GM18909 (cell line): ENCODE results near the gene UBN1.
"Not testable (repeated sequence)": the region's sequence is repeated elsewhere in the genome, so short reads cannot be mapped to it uniquely, and the experiment has no call there.

Source experiments
- ATAC-seq: cut with Tn5 transposase; IDR thresholded peaks from one replicate; pipeline ENCODE4 v1.9.1; 2021; ENCODE audit warnings: mild to moderate bottlenecking; ENCODE audit not compliant: unreplicated experiment, poor library complexity

Gene UBN1

DNA sequence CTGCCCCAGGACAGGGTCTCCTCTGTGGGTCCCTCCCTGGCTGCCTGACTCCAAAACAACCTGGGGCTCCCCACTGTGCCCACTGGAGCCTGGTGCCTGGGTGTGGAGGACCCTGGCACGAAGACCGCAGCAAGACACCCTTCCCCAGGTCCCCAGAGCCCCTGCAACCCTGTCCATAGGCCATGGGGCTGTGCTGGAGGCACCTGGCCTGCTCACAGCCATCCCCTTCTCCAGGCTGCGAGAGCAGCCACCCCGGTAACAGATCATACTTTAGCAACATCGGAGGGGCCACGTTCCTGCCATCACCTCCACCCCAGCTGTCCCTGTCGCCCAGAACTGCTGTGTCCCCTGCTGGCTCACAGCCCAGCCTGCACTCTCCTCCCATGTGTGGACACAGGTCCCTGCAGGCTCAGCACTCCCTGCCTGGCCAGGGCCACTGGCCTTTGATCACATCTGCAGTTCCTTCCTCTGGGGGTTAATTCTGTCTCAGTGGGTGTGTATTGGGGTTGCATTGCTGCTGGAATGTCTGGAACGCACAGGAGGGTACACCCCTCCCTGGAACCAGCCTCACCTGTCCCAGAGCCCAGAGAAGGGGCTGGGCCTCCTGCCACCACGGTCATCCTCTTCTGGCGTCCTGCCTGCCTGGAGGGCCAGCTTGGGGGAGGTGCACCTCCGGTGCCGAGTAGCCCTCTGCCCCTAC is 77.5 kb downstream of the UBN1 start:
- ATAC-seq = no peak

DNA sequence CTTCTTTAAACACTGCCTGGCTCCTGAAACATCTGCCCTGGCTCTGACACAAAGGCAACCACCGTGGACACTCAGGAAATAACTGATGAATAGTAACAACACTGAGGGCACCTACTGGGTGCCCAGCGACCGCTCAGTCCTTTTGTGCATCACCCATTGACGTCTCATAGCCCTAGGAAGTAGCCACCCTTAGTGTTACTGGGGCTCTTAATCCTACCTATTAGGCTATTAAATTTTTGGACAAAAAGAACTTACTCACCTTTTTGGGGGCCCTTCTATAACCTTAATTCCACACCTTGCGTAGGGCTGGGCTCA is 78.0 kb downstream of the UBN1 start:
- ATAC-seq = no peak

DNA sequence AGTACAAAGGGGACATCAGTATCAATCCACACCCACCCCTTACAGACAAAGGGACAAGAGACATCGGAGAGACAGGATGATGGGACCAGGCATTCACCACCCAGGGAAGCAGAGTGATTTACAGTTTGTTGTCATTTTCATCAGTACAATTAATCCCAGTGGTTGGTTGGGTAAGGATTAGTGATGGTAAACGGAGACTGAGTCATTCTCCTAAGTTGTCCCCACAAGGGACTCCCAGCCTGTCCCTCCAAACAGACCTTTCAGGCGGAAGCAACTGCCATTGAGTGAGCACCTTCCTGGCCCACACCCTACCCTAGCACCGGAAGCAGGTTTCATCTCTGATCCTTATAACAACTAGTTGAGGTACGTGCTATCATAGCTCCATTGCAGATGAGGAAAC is 78.5 kb downstream of the UBN1 start:
- no peak for ATAC-seq

DNA sequence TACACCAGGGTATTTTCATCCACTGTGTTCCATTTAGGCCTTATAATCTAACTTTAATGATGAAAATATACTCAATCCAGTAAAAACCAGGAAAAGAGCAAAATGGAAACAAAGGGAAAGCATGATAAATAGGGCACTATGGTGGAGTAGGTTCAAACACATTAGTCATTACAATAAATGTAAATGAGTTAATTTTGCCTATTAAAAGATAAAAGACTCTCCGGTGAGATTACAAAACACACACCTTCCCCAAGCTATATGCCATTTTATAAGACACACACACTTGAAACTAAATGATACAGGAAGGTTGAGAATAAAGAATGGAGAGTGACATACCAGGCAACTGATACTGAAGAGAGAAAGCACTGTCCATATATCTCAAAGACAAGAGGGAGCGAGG is 79.6 kb downstream of the UBN1 start:
- no peak for ATAC-seq

DNA sequence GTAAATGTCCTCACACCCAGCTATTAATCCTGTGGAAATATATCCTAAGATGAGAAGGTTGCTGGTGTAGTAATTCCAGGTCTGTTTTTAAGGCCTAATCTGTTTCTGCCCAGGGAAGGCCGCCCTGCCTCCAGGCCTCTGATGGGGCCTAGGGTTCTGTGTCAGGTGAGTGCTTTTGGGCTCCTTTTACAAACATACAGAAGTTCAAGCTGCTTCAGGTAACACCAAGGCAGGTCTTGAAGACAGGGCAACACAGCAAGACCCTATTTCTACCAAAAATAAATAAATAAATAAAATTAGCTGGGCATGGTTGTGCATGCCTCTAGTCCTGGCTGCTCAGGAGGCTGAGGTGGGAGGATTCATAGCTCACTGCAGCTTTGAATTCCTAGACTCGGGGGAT is 80.4 kb downstream of the UBN1 start:
- no peak for ATAC-seq

DNA sequence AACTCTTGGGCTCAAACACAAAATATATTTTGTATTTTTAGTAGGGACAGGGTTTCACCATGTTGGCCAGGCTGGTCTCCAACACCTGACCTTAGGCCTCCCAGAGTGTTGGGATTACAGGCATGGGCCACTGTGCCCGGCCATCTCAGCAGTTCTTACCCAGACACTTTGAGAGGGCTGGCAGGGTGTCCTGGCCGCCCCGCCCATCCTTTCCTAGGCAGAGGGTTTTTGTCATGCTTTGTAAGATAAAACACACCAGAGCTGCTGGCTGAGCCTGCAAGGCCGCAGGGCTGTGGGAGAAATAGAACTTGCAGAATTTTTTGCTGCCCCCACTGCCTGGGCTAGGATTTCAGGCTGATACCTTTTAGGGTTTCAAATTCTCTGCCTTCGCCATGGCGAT is 80.9 kb downstream of the UBN1 start:
- no peak for ATAC-seq

DNA sequence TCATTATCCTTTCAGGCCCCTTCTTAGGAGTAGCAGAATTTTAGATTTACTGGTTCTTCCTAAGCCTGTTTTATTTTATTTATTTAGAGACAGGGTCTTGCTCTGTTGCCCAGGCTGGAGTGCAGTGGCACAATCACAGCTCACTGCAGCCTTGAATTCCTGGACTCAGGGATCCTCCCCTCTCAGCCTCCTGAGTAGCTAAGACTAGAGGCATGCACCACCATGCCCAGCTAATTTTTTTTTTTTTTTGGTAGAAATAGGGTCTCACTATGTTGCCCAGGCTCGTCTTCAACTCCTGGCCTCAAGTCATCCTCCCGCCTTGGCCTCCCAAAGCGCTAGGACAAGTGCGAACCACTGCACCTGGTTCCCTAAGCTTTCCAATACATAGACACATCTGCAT is 82.3 kb downstream of the UBN1 start:
- not testable (repeated sequence) for ATAC-seq

DNA sequence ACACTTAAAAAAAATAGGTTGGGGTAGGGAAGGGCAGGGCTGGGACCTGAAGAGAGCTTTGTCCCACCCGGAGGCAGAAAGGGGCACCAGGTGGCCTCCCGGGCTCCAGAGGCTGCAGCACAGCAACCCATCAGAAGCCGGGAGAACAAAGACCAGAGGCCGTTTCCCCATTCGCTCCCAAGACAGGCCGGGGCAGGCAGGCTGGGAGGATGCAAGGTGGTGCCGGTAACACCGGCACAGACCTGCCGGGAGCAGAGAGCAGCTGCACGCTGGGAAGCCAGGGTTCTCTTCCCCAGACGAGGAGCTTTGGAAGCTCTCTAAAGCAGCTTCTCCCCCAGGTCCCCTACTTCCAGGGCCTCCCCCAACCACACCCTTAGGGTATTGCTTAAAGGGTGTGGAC is 84.1 kb downstream of the UBN1 start:
- ATAC-seq = no peak
